GM18502 (cell line): Measurements from ENCODE around the gene PTPRM.
"Not testable (repeated sequence)": the region's sequence is repeated elsewhere in the genome, so short reads cannot be mapped to it uniquely, and the experiment has no call there.

ENCODE experiments used
- ATAC-seq: cut with Tn5 transposase; IDR thresholded peaks from one replicate; pipeline ENCODE4 v1.9.1; 2021; ENCODE audit warnings: mild to moderate bottlenecking; ENCODE audit not compliant: unreplicated experiment, poor library complexity

Gene PTPRM

GRCh38 chr18:7721532-7721931 lies 154.4 kb downstream of the PTPRM start:
- no peak for ATAC-seq

- ATAC-seq, result no peak
Measured at GRCh38 chr18:7722955-7723354, 155.8 kb downstream of the PTPRM start.

- ATAC-seq, result no peak
Measured at GRCh38 chr18:7723558-7723957, 156.4 kb downstream of the PTPRM start.

GRCh38 chr18:7725473-7725872 lies 158.4 kb downstream of the PTPRM start:
- no peak for ATAC-seq

GRCh38 chr18:7725897-7726296 lies 158.8 kb downstream of the PTPRM start:
- ATAC-seq, result no peak

GRCh38 chr18:7726522-7726921 lies 159.4 kb downstream of the PTPRM start:
- no peak for ATAC-seq

- ATAC-seq, result no peak
Measured at GRCh38 chr18:7727361-7728076, 160.4 kb downstream of the PTPRM start.

GRCh38 chr18:7728297-7728696 lies 161.2 kb downstream of the PTPRM start:
- no peak for ATAC-seq

- ATAC-seq, result no peak
Measured at GRCh38 chr18:7729868-7730267, 162.8 kb downstream of the PTPRM start.

GRCh38 chr18:7730682-7731081 lies 163.6 kb downstream of the PTPRM start:
- ATAC-seq, result no peak

GRCh38 chr18:7733642-7734041 lies 166.5 kb downstream of the PTPRM start:
- ATAC-seq, result no peak

- no peak for ATAC-seq
Measured at GRCh38 chr18:7735196-7735595, 168.1 kb downstream of the PTPRM start.

- no peak for ATAC-seq
Measured at GRCh38 chr18:7735626-7736175, 168.6 kb downstream of the PTPRM start.

GRCh38 chr18:7736526-7736925 lies 169.4 kb downstream of the PTPRM start:
- not testable (repeated sequence) for ATAC-seq

- no peak for ATAC-seq
Measured at GRCh38 chr18:7737550-7737949, 170.4 kb downstream of the PTPRM start.

GRCh38 chr18:7740821-7741220 lies 173.7 kb downstream of the PTPRM start:
- no peak for ATAC-seq

GRCh38 chr18:7741640-7742039 lies 174.5 kb downstream of the PTPRM start:
- ATAC-seq, result no peak

GRCh38 chr18:7742224-7742623 lies 175.1 kb downstream of the PTPRM start:
- no peak for ATAC-seq

- no peak for ATAC-seq
Measured at GRCh38 chr18:7743256-7743655, 176.1 kb downstream of the PTPRM start.

GRCh38 chr18:7746106-7746505 lies 179.0 kb downstream of the PTPRM start:
- ATAC-seq, result no peak

GRCh38 chr18:7748251-7749007 lies 181.3 kb downstream of the PTPRM start:
- ATAC-seq, result no peak

- no peak for ATAC-seq
Measured at GRCh38 chr18:7749008-7749405, 181.9 kb downstream of the PTPRM start.
